Choroid plexus epithelial cell (primary cell): Measurements from ENCODE around the gene MYLK.

Source experiments
- DNase-seq: peaks from one replicate; pipeline ENCODE4 v3.0.0-alpha.2; 2010; ENCODE audit warnings: low read depth
- H3K4me3 ChIP-seq: 2 replicates; pipeline ENCODE4 v1.5.1; 2011; ENCODE audit warnings: low read depth, mild to moderate bottlenecking, control low read depth, low read length, moderate library complexity
- CTCF ChIP-seq: conservative IDR thresholded peaks from 2 replicates; pipeline ENCODE4 v1.5.1; 2011; ENCODE audit warnings: low read depth, mild to moderate bottlenecking, control low read depth, inconsistent platforms, low read length, moderate library complexity

Gene MYLK

GRCh38 chr3:123586131-123586530, 298.0 kb downstream of the MYLK start:
- H3K4me3 ChIP-seq, result peak overlapping the region; percentile 69
- DNase-seq, result peak; percentile 80
- TF ChIP-seq CTCF, result no peak

GRCh38 chr3:123584988-123585937, 298.9 kb downstream of the MYLK start, which contains the start of gene HACD2:
TSS of gene HACD2 (minus strand) at chr3:123585053. CDS start at chr3:123585027, 26 bp downstream.
- TF ChIP-seq CTCF, result no peak
- peak within 1 kb of the TSS; percentile 69 for H3K4me3 ChIP-seq
- peak; percentile 99 for DNase-seq

- TF ChIP-seq CTCF, result no peak
- H3K4me3 ChIP-seq, result peak overlapping the region; percentile 69
- DNase-seq, result peak; percentile 34
Measured at GRCh38 chr3:123584284-123584987, 299.7 kb downstream of the MYLK start.

- no peak overlapping the region for H3K4me3 ChIP-seq
- TF ChIP-seq CTCF, result no peak
- no peak for DNase-seq
Measured at GRCh38 chr3:123583561-123583960, 300.6 kb downstream of the MYLK start.

GRCh38 chr3:123582315-123582714, 301.8 kb downstream of the MYLK start:
- H3K4me3 ChIP-seq, result no peak overlapping the region
- no peak for DNase-seq
- no peak for TF ChIP-seq CTCF

GRCh38 chr3:123576122-123576521, 308.0 kb downstream of the MYLK start:
- H3K4me3 ChIP-seq, result no peak overlapping the region
- TF ChIP-seq CTCF, result no peak
- peak; percentile 38 for DNase-seq
